Activated B cell treated with CpG ODN at 0.5 μM for 24 hours (primary cell): ENCODE results near the gene PKDREJ. TPM values are rescaled to one million over a fixed set of nuclear protein-coding genes. Genes with fewer than 3 reads are reported as not detected.

Experiments
- ATAC-seq: fragments of 200-7000 bp; cut with Tn5 transposase; one replicate; pipeline ENCODE4 v1.10.0; 2021; ENCODE audit warnings: low read depth, mild to moderate bottlenecking, moderate library complexity
- CTCF ChIA-PET: fragments of 350-600 bp; sonication (Branson Sonifier 250); formaldehyde crosslinking; loops from one replicate; lab custom pipeline; 2021; ENCODE audit warnings: antibody characterized with exemption; lab: Charles Lee
- POLR2A ChIA-PET: fragments of 350-600 bp; sonication (Branson Sonifier 250); formaldehyde crosslinking; loops from one replicate; lab custom pipeline; 2021; ENCODE audit warnings: antibody characterized with exemption; lab: Charles Lee
- DNase-seq: peaks from one replicate; pipeline ENCODE4 v3.0.0; 2022
- H3K27ac Mint-ChIP-seq: one replicate; pipeline ENCODE4 v1.8.0; 2020; ENCODE audit warnings: mixed read lengths
- H3K27me3 Mint-ChIP-seq: one replicate; pipeline ENCODE4 v1.8.0; 2021; ENCODE audit warnings: mixed read lengths
- H3K36me3 Mint-ChIP-seq: one replicate; pipeline ENCODE4 v1.8.0; 2021; ENCODE audit warnings: low read depth, mixed read lengths
- H3K4me1 Mint-ChIP-seq: one replicate; pipeline ENCODE4 v1.8.0; 2021; ENCODE audit warnings: mixed read lengths
- H3K4me3 Mint-ChIP-seq: one replicate; pipeline ENCODE4 v1.8.0; 2020; ENCODE audit warnings: mild to moderate bottlenecking, mixed read lengths
- H3K9me3 Mint-ChIP-seq: one replicate; pipeline ENCODE4 v1.8.0; 2020; ENCODE audit warnings: mixed read lengths
- intact Hi-C: fragments of 100-400 bp; cut with micrococcal nuclease; formaldehyde crosslinking; loops from one replicate; pipeline ENCODE4 v1.15.1; 2024
- total RNA-seq: library from RNA; stranded (reverse); gene quantifications from 2 replicates; pipeline ENCODE4 v1.2.3, GENCODE V29; 2022
- TF ChIP-seq, protein P1 (sequence below): fragments of 200-600 bp; IDR thresholded peaks from one replicate; pipeline ENCODE4 v1.8.0; 2022; ENCODE audit warnings: antibody characterized with exemption, mild to moderate bottlenecking

Gene PKDREJ
- total RNA-seq, 1 donor from 2014 or later, result not detected

DNA sequence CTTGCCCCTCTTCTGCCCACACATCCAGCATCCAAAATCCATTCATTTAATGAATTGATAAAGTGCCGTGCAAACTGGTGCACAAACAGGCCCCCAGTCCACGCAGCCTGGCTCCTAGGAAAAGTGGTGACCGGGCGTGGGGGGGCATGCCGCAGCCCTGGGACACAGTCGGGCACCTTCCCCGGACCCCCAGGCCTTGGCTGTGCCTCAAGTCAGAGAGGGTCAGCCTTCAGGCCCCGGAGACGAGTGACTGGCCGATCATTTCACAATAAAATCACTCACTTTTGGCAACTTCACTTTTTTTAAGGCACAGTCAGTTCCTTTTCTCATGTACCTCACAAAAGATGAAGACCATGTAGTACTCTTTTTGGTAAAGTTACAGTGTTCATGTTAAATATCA is 21.1 kb downstream of the PKDREJ start:
- intact Hi-C loops, result no loop called here
- TF ChIP-seq, protein P1, sequence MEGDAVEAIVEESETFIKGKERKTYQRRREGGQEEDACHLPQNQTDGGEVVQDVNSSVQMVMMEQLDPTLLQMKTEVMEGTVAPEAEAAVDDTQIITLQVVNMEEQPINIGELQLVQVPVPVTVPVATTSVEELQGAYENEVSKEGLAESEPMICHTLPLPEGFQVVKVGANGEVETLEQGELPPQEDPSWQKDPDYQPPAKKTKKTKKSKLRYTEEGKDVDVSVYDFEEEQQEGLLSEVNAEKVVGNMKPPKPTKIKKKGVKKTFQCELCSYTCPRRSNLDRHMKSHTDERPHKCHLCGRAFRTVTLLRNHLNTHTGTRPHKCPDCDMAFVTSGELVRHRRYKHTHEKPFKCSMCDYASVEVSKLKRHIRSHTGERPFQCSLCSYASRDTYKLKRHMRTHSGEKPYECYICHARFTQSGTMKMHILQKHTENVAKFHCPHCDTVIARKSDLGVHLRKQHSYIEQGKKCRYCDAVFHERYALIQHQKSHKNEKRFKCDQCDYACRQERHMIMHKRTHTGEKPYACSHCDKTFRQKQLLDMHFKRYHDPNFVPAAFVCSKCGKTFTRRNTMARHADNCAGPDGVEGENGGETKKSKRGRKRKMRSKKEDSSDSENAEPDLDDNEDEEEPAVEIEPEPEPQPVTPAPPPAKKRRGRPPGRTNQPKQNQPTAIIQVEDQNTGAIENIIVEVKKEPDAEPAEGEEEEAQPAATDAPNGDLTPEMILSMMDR, result no peak
- Mint-ChIP-seq H3K36me3 (peaks cover 28% of the 10 kb centered on the region), H3K9me3 (no peaks in the 10 kb centered on the region), H3K27me3 (no peaks in the 10 kb centered on the region), H3K27ac (no peak overlapping the region), H3K4me1 (peaks cover 21% of the 10 kb centered on the region), H3K4me3 (no peak overlapping the region)
- no peak for DNase-seq
- POLR2A ChIA-PET, result interaction anchor here (0.7 kb wide), 1 partner anchor 50 kb away, joined by 4 read pairs; no protein-coding TSS in a partner anchor
- CTCF ChIA-PET, result no interaction called here
- no peak for ATAC-seq

DNA sequence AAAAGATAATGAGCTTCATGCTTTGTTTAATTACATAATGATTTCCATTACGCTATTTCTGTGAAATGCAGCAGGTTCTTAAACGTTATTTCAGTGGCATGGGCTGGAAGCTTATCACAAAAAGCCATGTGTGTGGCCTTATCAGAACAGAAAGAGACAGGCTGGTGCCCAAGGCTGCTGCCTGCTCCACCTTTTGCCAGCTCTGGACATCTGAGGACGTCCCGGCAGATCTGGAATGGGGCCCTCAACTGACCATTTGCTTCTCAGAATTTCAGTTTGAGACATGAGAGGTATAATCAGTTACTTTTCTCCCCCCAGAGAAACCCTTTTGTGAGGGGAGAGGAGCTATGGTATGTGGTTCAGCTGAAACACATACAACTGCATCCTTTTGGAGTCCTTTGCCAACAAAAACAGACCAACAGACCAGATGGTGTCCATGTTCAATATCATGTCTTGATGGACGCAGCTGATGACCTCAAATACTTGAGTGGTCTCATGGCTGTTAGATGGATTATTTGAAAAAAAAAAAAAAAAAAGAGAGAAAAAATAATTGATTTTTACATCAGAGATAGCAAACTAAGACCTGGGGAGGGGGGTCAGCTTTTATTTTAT is 21.6 kb downstream of the PKDREJ start:
- Mint-ChIP-seq H3K27me3 (no peaks in the 10 kb centered on the region), H3K27ac (no peak overlapping the region), H3K36me3 (peaks cover 30% of the 10 kb centered on the region), H3K4me1 (peaks cover 21% of the 10 kb centered on the region), H3K4me3 (no peak overlapping the region), H3K9me3 (no peaks in the 10 kb centered on the region)
- intact Hi-C loops, result no loop called here
- ChIA-PET POLR2A (interaction anchor here (0.7 to 2.3 kb wide), 2 partner anchors 9 to 49 kb away, joined by 4 to 5 read pairs; no protein-coding TSS in a partner anchor), CTCF (interaction anchor here (1.1 kb wide), 1 partner anchor 8 kb away, joined by 3 read pairs; the partner anchor contains the start of gene CDPF1)
- ATAC-seq (no peak), DNase-seq (no peak)
- TF ChIP-seq, protein P1, result no peak

DNA sequence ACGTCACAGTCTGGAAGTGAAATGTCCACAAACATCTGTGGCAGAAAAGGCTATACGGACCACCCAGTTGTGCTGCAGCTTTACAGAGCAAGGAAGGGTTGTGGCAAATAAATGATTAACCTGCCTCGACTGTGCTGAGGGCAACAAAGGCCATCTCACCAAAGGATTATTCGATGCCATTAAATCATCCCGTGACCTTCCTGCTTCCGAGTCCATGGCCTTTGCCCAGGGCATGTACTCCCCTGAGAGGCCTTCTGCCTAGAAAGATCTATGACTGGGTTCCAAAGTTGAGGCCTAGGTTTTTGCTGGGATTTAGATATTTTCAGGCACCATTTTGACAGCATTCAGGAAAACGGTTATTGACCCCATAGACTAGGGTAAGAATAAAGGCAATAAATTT is 22.2 kb downstream of the PKDREJ start:
- Mint-ChIP-seq H3K4me3 (no peak overlapping the region), H3K27me3 (no peaks in the 10 kb centered on the region), H3K9me3 (no peaks in the 10 kb centered on the region), H3K27ac (no peak overlapping the region), H3K4me1 (peaks cover 21% of the 10 kb centered on the region), H3K36me3 (peaks cover 31% of the 10 kb centered on the region)
- POLR2A ChIA-PET, result interaction anchor here (2.3 kb wide), 1 partner anchor 10 kb away, joined by 5 read pairs; no protein-coding TSS in a partner anchor
- intact Hi-C loops, result no loop called here
- ATAC-seq, result no peak
- no peak for DNase-seq
- CTCF ChIA-PET, result interaction anchor here (1.1 kb wide), 1 partner anchor 9 kb away, joined by 3 read pairs; the partner anchor contains the start of gene CDPF1
- TF ChIP-seq, protein P1, result no peak

DNA sequence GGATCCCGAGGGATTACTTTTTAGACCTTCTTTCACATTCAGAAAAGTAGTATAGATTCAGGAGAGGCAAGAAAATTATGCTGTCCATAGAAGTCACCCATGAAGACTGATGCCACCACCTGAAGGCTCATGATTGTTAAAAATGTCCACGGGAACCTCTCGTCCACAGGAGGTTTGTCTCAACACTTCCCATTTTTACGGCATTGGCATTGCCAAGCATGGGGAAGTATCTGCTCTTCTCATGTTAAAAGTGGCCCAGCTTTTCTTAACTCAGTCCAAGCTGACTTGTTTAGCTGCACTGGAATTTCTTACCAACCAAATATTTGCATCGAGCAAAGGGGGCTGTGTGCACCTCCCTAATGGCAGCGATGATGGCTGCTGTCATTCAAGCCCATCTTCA is 22.6 kb downstream of the PKDREJ start:
- CTCF ChIA-PET, result no interaction called here
- H3K4me1 Mint-ChIP-seq, result peaks cover 21% of the 10 kb centered on the region
- no peaks in the 10 kb centered on the region for H3K9me3 Mint-ChIP-seq
- no peak overlapping the region for H3K27ac Mint-ChIP-seq
- intact Hi-C loops, result no loop called here
- H3K27me3 Mint-ChIP-seq, result no peaks in the 10 kb centered on the region
- POLR2A ChIA-PET, result interaction anchor here (2.3 kb wide), 1 partner anchor 10 kb away, joined by 5 read pairs; no protein-coding TSS in a partner anchor
- no peak for ATAC-seq
- no peak for DNase-seq
- TF ChIP-seq, protein P1, result no peak
- H3K36me3 Mint-ChIP-seq, result peaks cover 32% of the 10 kb centered on the region
- H3K4me3 Mint-ChIP-seq, result no peak overlapping the region

DNA sequence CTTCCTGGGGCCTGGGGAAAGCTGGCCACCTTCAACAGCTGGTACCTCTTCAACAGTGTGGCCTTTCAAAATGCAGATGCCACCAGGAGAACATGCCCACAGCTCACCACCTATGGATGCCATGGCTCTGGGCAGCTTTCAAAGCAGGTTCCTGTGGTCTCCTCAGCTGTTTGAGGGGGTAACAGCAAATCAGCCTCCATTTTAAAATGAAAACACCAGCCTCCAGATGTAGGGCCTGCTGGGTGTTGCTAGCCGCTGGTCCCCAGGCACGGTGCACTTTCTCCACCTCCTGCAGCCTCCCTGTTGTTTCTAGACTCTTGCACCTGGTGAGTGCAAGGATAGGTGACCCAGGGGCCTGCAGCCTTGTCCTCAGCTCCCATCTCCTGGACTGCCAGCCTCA is 23.1 kb downstream of the PKDREJ start:
- H3K27me3 Mint-ChIP-seq, result no peaks in the 10 kb centered on the region
- H3K27ac Mint-ChIP-seq, result no peak overlapping the region
- ChIA-PET POLR2A (interaction anchor here (2.3 kb wide), 1 partner anchor 10 kb away, joined by 5 read pairs; no protein-coding TSS in a partner anchor), CTCF (no interaction called here)
- no peak for ATAC-seq
- TF ChIP-seq, protein P1, result no peak
- peaks cover 21% of the 10 kb centered on the region for H3K4me1 Mint-ChIP-seq
- H3K4me3 Mint-ChIP-seq, result no peak overlapping the region
- intact Hi-C loops, result no loop called here
- no peak for DNase-seq
- no peaks in the 10 kb centered on the region for H3K9me3 Mint-ChIP-seq
- peaks cover 34% of the 10 kb centered on the region for H3K36me3 Mint-ChIP-seq
